RPMI7951 (cell line): Measurements from ENCODE around the gene CXCR3. TPM values are rescaled to one million over a fixed set of nuclear protein-coding genes. Genes with fewer than 3 reads are reported as not detected.
"Not testable (repeated sequence)": the region's sequence is repeated elsewhere in the genome, so short reads cannot be mapped to it uniquely, and the experiment has no call there.

Source experiments
- DNase-seq: peaks from one replicate; pipeline ENCODE4 v3.0.0-alpha.2; 2012; ENCODE audit warnings: low read depth
- total RNA-seq: library from RNA; depleted of rRNA; stranded (reverse); fragments of >200 nt; shearing (Covaris generic); gene quantifications from 2 replicates; pipeline ENCODE4 v1.2.3, GENCODE V29; 2014; rRNA removed

CXCR3 gene
- total RNA-seq = not detected in 2 replicates

DNA sequence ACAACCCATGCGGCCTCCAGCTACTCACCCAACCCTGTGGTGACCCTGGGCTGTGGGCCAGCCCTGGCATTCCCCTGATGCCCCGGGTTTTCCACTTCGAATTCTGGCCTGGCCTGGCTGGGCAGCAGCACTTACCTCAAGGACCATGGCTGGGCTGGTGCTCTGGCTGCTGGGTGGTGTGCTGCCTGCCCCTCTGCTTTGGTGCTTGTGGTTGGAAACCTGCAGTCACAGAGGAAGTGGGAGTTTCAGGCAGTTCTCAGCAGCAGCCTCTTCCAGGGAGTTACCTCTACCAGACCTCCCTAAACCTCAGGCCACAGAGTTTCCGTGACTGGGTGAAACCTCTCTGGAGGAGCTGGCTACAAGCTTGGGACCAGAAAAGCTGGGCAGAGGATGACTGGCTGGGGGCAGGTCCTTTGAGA lies at the start of gene CXCR3:
Gene CXCR3, minus strand, starts transcription at position 209 of the 419 bp plus-strand sequence. Its CDS starts 62 bp downstream, at position 147.
- DNase-seq = peak; percentile 71

- no peak for DNase-seq
Observed at GRCh38 chrX:71667328-71668247, 49.3 kb upstream of the CXCR3 start, which contains the start of gene LOC101059915. Gene LOC101059915, plus strand, starts transcription at chrX:71667546.

GRCh38 chrX:71666240-71667223 lies 48.2 kb upstream of the CXCR3 start:
- DNase-seq = no peak

- DNase-seq = no peak
Observed at GRCh38 chrX:71665747-71666146, 47.4 kb upstream of the CXCR3 start.

GRCh38 chrX:71664889-71665491 lies 46.7 kb upstream of the CXCR3 start:
- no peak for DNase-seq

GRCh38 chrX:71664202-71664601 lies 45.9 kb upstream of the CXCR3 start:
- peak; percentile 23 for DNase-seq

DNA sequence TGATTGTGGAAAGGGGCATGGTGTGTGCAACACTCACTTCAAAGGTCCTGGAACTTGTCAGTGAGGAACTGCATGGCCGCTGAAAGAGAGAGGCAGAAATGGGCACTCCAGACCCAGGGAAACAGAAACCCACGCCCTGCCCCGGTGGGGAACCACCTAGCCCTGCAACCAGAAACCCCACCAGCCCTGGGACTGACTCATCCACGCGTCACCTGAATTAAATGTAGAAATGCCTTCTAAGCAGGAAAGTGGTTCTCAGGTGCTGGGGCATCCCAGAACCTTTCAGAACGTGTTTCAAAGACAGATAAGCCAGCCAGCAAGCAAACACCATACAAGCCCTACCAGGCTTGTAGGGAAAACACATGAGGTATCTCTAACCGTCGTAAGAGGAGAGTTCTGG lies 44.9 kb upstream of the CXCR3 start:
- DNase-seq = not testable (repeated sequence)

- DNase-seq = not testable (repeated sequence)
Observed at GRCh38 chrX:71662654-71663053, 44.3 kb upstream of the CXCR3 start.

DNA sequence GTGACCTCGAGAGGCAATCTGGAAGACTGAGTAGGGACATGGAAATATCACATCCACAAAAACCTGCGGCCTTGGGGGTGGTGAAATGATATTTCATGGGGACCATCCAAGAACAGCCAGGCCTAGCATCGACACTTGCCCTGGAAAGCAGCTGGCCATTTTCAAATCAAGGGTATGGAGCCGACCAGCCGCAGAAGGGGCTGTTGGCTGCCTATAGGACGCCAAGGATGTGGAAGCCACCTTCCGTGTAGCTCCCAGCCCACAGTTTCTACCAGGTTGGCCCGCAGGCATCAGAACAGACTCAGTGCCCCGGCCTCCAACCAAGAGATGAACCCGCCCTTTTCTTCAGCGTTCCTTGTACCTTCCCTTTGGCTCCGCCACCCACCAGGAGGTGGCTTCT lies 43.6 kb upstream of the CXCR3 start:
- no peak for DNase-seq

DNA sequence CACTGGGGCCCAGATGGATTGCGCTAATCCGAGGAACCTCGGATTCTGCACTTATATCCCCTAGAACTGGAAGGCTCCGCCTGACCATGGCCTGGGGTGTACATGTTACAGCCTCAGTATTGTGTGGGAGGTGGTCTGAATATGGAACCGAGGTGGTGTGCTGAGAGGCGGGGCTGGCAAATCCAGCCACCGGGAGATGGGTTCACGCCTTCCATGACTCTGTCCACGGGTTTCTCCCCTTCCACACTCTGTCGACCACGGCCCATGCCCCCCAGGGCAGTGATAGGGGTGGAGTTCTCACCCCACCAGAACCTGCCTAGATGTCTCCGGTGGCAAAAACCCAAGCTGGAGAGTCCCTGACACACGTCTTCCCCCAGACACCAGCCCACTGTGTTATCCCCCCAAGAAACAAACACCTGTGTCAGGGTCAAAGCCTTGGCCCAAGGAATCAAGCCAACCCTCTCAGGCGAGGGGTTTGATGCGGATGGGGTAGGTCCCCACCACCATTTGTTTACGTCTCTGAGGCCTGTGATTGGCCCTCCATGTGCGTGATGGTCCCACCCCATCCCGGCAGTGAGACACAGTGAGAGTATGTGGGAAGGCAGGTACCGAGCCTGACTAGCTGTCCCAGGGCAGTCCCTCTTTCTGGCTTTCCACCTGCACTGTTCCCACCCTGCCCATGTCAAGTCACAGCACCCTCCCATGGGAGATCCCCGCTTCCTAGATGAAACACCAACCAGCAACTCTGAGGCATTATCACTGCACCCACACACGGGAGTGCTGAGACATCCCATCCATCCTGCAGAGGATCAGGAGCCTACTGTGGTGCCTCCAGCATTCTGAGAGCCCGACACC lies 42.5 kb upstream of the CXCR3 start:
- DNase-seq = no peak

GRCh38 chrX:71659959-71660358 lies 41.6 kb upstream of the CXCR3 start:
- no peak for DNase-seq

- no peak for DNase-seq
Observed at GRCh38 chrX:71659342-71659741, 41.0 kb upstream of the CXCR3 start.

- DNase-seq = no peak
Observed at GRCh38 chrX:71657267-71657666, 39.0 kb upstream of the CXCR3 start.

DNA sequence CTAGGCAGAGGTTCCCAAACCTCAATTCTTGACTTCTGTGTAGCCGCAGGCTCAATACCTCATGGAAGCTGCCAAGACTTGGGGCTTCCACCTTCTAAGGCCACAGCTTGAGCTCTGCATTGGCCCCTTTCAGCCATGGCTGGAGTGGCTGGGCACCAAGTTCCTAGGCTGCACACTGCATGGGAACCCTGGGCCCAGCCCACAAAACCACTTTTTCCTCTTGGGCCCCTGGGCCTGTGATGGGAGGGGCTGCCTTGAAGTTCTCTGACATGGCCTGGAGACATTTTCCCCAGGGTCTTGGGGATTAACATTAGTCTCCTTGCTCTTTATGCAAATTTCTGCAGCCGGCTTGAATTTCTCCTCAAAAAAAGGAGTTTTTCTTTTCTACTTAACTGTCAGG lies 35.0 kb upstream of the CXCR3 start:
- no peak for DNase-seq

GRCh38 chrX:71652405-71652804 lies 34.1 kb upstream of the CXCR3 start:
- peak; percentile 56 for DNase-seq

DNA sequence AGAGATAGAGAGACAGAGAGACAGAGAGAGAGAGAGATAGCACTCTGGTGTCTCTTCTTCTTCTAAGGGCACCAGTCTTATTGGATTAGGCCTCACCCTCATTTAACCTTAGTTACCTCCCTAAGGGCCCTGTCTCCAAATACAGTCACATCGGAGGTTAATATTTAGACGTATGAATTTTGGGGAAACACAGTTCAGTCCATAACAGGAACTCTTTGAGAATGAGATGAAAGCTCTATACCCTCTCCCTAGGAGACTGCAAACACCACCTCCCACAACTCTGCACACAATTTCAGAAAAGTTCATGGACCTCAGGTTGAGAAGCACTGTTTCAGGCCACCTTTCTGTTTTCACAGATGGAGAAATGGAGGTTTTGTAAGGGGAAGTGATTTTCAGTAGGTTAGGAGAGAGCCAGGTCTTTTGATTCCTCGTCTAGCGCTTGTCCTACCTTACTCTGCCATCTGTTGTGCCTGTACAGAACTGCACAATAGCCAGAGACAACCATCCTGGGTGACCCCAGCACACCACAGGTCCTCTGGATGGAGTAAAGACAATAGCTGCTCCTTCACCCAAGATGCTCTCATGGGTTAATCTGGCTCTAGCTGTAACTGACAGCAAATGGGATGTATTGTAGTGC lies 32.1 kb upstream of the CXCR3 start:
- DNase-seq = no peak

DNA sequence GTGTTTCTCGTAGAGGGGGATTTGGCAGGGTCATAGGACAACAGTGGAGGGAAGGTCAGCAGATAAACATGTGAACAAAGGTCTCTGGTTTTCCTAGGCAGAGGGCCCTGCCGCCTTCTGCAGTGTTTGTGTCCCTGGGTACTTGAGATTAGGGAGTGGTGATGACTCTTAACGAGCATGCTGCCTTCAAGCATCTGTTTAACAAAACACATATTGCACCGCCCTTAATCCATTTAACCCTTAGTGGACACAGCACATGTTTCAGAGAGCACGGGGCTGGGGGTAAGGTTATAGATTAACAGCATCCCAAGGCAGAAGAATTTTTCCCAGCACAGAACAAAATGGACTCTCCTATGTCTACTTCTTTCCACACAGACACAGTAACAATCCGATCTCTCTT lies 26.1 kb upstream of the CXCR3 start:
- not testable (repeated sequence) for DNase-seq

- no peak for DNase-seq
Observed at GRCh38 chrX:71640002-71640401, 21.7 kb upstream of the CXCR3 start.

- no peak for DNase-seq
Observed at GRCh38 chrX:71638409-71638808, 20.1 kb upstream of the CXCR3 start.

DNA sequence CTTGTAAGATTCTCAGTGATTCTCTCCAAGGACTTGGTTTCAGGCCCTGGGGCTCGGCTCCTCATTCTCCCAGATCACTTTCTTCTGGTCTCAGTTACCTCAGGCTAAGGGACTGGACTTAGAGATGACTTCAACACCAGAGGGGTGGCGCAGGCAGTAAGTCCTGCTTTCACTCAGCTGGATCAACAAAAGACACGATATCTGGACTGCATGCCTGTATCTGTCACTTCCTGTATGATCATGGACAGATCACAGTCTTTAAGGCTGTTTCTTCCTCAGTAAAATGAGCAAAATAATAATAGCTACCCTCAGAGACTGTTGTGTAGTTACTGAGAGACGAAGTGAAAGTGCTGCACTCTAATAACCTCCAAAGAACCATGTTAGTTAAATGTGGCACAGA lies 19.5 kb upstream of the CXCR3 start:
- peak; percentile 42 for DNase-seq
